Left colon (tissue), 2 donors: ENCODE results near the gene PROM2. TPM values are rescaled to one million over a fixed set of nuclear protein-coding genes. Genes with fewer than 3 reads are reported as not detected.
A peak's percentile ranks its signal among the peaks of the same experiment; 100 is the strongest.

Source experiments
- ATAC-seq: fragments of 200-7000 bp; cut with Tn5 transposase; one replicate; pipeline ENCODE4 v1.9.1; 2020; ENCODE audit warnings: mild to moderate bottlenecking, moderate library complexity
- DNase-seq, 2 donors: peaks; one replicate each; pipeline ENCODE4 v3.0.0-alpha.2; 2020
- intact Hi-C, 2 donors: fragments of 100-400 bp; cut with DNase I in 1 of 2; cut with micrococcal nuclease in 1 of 2; formaldehyde crosslinking; loops; one replicate each; pipeline versions ENCODE4 v1.11.2 to v1.14.0; 2022; cut with DNase I, micrococcal nuclease
- total RNA-seq, 2 donors: library from RNA; stranded (reverse); fragmentation: NEBNext Ultra II Directional; extraction: Animal tissue kit (Norgen Biotek cat#: 25700); gene quantifications; one replicate each; pipeline ENCODE4 v1.2.1, GENCODE V29; 2021
- donor health status: DM: no; HTN: no; CAD: no.
- donor health status: DM: yes; HTN: yes; CAD: no.

PROM2 gene
- total RNA-seq, 2 donors from 2014 or later, result 32.9 to 39.9 TPM

GRCh38 chr2:95314964-95315611 lies 40.8 kb downstream of the PROM2 start:
- intact Hi-C loops, result no loop called here
- ATAC-seq, result peak; percentile 80
- DNase-seq, result peak in 1 of 2 donors; percentile 59

- intact Hi-C loops, result no loop called here
- ATAC-seq (no peak), DNase-seq (no peak)
Measured at GRCh38 chr2:95315801-95316411, 41.7 kb downstream of the PROM2 start.

GRCh38 chr2:95316466-95317122 lies 42.3 kb downstream of the PROM2 start:
- intact Hi-C loops, result no loop called here

DNA sequence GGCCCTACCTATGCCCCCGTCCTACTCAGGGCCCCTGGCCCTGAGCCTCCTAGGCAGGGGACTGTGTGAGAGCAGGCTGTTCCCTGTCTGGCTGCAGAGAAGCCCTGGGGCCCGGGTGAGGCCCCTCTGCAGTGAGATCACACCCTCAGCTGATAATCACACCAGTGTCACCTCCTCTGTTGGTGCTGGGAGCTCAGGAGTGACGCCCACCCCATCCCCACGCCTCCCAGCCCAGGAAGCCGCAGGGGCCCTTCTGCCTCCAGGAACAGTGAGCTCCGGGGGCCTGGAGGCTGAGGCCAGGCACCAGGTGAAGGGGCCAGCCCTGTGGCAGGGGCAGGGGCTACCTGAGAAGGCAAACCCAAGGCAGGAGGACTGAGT lies 42.9 kb downstream of the PROM2 start:
- DNase-seq (no peak), ATAC-seq (no peak)
- intact Hi-C loops, result no loop called here

More at GRCh38 chr2:95316466-95317122, 42.3 kb downstream of the PROM2 start:
- DNase-seq (no peak), ATAC-seq (no peak)

DNA sequence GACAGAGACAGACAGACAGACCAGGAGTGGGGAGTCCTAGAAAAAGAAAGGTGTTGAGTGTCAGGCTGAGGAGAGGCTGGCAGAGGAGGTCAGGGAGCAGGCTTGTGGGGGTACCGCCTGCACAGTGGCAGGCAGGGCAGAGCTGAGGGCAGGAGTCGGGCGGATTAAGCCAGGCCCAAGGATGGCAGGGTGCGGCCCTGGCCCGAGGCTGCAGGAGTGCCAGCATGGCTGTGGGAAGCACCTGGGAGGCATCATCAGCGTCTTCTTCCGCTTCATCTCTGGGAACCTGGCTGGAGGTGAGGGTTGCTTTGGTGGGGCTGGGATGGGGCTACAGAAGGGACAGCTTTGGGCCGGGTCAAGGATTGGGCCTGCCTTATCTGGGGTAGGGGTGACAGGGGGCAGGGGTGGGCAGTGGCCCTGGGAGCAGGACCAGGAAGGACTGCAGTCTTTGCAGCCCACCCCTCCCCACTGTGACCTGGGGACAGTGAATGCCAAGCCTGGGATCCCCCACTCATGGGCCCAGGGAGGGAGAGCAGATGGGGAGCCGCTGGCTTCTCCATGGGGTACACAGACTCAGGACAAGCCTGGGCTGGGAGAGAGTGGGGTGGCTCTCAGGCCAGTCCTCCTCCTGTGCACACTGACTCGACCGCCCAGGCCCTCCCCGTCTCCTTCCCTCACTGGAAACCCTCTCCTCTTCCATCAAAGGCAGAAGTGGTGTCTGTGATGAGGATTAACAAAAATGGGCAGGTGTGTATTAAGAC lies 43.6 kb downstream of the PROM2 start:
- DNase-seq (no peak), ATAC-seq (no peak)
- intact Hi-C loops, result no loop called here

GRCh38 chr2:95318431-95319220 lies 44.4 kb downstream of the PROM2 start:
- intact Hi-C loops, result no loop called here
- DNase-seq, result no peak
- ATAC-seq, result no peak

DNA sequence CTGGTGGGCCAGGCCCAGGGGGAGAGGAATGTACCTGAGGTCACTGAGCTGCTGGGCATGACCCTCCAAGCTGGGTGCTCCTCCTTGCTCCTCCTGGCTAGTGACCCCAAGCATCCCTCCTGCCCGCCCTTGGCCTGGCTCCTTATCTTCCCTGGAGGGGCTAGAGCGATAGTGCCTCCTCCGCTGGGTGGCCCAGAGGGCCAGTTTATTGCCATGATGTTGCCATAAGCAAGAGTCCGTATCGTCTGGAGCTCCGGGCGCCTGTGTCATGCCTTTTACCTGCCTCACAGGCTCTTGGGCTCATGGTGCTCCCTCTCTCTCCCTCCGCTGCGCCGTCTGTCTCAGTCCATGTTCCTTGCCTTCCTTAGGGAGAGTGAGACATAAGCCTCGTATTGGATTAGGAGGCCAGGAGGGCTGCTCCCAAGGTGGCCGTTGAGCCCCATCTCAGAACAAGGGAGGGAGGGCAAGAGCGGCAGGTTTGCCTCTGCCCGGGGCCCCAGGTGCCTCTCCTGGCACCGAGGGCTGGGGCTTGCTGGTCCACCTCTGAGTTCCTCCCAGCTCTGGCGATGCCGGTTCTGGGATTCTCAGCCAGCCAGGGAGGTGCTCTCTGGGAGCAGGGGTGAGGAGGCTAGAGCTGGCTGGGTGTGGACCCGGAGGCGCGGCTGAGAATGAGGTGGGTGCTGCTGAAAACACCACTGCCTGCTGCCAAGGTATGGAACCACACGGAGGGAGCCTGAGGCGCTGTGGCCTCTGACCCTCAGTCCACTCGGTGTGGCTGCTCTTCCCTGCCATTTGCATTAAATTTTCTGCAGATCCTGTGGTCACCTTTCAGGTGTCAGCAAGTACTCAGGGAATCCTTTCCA lies 45.5 kb downstream of the PROM2 start:
- no peak for ATAC-seq
- DNase-seq, result no peak
- intact Hi-C loops, result no loop called here

GRCh38 chr2:95320344-95320712 lies 46.1 kb downstream of the PROM2 start:
- ATAC-seq, result no peak
- intact Hi-C loops, result no loop called here
- DNase-seq, result no peak

- intact Hi-C loops, result no loop called here
- ATAC-seq (no peak), DNase-seq (no peak)
Measured at GRCh38 chr2:95320986-95321767, 46.9 kb downstream of the PROM2 start.

GRCh38 chr2:95323347-95324155 lies 49.3 kb downstream of the PROM2 start:
- intact Hi-C loops, result no loop called here
- DNase-seq (peak in 1 of 2 donors; percentile 40), ATAC-seq (peak; percentile 88)

DNA sequence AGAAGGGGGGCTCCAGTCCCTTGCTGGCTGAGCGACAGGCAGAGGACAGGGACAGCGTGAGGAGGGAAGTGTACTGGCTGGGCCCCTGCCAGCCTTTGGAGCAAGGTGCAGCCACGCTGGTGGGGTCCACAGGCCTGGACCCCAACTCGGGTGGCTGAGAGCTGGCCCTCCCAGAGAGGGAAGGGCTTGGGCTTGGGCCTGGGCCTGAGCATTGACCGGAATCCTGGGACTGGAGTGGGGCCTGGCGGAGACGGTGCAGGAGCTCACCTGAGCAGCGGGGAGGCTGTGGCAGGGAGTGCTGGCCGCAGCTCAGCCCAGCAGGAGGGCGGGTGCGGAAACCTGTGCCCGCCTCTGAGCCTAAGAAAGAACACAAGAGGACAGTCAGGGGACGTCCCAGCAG lies 50.8 kb downstream of the PROM2 start:
- DNase-seq (no peak), ATAC-seq (no peak)
- intact Hi-C loops, result no loop called here

DNA sequence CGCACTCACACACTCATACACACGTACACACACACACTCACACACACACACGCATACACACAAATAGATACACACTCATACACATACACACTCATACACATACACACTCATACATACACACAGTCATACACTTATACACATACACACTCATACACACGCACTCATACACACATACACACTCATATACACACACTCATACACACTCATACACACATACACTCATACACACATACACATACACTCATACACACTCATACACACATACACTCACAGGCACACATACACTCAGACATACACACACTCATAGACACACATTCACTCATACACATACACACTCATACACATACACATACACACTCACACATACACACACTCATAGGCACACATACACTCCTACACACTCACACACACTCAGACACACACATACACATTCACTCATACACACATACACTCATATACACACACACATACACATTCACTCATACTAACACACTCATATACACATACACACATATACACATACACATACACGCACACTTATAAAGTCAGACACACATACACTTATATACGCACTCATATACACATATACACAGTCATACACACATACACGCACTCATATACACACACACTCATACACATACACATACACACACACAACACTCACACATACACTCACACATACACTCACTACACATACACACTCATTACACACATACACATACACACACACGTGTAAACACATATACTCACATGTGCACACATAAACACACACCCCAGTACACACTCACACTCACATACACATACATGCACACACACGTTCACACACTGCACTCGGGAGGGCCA lies 51.6 kb downstream of the PROM2 start:
- no peak for DNase-seq
- no peak for ATAC-seq
- intact Hi-C loops, result no loop called here

- ATAC-seq (no peak), DNase-seq (no peak)
- intact Hi-C loops, result no loop called here
Measured at GRCh38 chr2:95326433-95327140, 52.3 kb downstream of the PROM2 start.

DNA sequence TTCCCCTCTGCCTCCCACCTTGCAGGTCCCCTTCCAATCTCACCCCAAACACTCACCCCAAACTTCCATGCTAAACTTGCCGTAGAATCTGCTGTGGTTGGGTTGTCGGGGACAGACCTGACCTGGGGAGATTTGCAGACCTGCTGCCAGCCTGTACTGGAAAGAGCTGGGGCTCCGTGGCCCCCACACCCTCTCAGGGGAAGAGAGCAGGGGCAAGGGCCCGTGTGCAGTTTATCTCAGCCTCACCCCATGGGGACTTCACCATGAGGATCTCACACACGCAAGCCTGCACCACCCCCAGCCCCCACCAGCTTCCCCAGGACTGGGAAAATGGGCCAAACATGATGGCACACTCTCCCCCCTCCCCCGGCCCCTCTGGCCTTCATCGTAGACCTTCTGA lies 53.6 kb downstream of the PROM2 start:
- ATAC-seq (no peak), DNase-seq (no peak)
- intact Hi-C loops, result no loop called here
